Testis (tissue), 5 donors: ENCODE measurements around the gene OR10G8. TPM values are rescaled to one million over a fixed set of nuclear protein-coding genes. Genes with fewer than 3 reads are reported as not detected.
"Not testable (repeated sequence)": the region's sequence is repeated elsewhere in the genome, so short reads cannot be mapped to it uniquely, and the experiment has no call there.

Experiments
- DNase-seq: peaks from one replicate; pipeline ENCODE4 v3.0.0-alpha.2; 2019
- H3K27ac ChIP-seq, 2 donors: fragments of 200-600 bp; sonication (generic); one replicate each; pipeline ENCODE4 v1.5.1; 2019
- H3K27me3 ChIP-seq: fragments of 200-600 bp; sonication (generic); one replicate; pipeline ENCODE4 v1.5.1; 2019
- H3K36me3 ChIP-seq: fragments of 200-600 bp; sonication (generic); one replicate; pipeline ENCODE4 v1.5.1; 2017; ENCODE audit warnings: low read depth; ENCODE audit errors: missing control alignments
- H3K4me1 ChIP-seq: fragments of 200-600 bp; sonication (generic); one replicate; pipeline ENCODE4 v1.5.1; 2019
- H3K4me3 ChIP-seq, 2 donors: fragments of 200-600 bp; sonication (generic); one replicate each; pipeline ENCODE4 v1.5.1; 2017 to 2019
- H3K9me3 ChIP-seq: fragments of 200-600 bp; sonication (generic); one replicate; pipeline ENCODE4 v1.5.1; 2017
- POLR2A ChIP-seq: fragments of 450-650 bp; IDR thresholded peaks from one replicate; pipeline ENCODE4 v1.6.1; 2017; ENCODE audit warnings: antibody characterized with exemption, mild to moderate bottlenecking, moderate library complexity
- WGBS, 2 donors: methylation state at CpG; one replicate each; pipeline ENCODE4 v1.1.5; 2018; 5-methylcytosine and 5-hydroxymethylcytosine counted together
- intact Hi-C: fragments of 100-400 bp; cut with DNase I; formaldehyde crosslinking; loops from one replicate; pipeline ENCODE4 v1.15.1; 2023; ENCODE audit warnings: low total_unique reads
- long read RNA-seq, 2 donors: transcript quantifications; one replicate each; lab custom pipeline, GENCODE V29; 2026
- polyA plus RNA-seq: library from polyadenylated mRNA; stranded (reverse); fragments of 350-450 nt; fragmentation: Illumina TruSeq; extraction: RNeasy Lipid Tissue Mini Kit (QIAGEN cat#74804); gene quantifications from one replicate; pipeline ENCODE4 v1.2.3, GENCODE V29; 2014; ENCODE audit warnings: low read depth, low replicate concordance; ENCODE audit not compliant: insufficient read depth
- total RNA-seq, 2 donors: library from RNA; depleted of rRNA; stranded (reverse); fragments of >200 nt; gene quantifications; one replicate each; pipeline ENCODE4 v1.2.3, GENCODE V29; 2016
- TF ChIP-seq, protein P1 (sequence below), 3 experiments: fragments of 450-650 bp in 2 of 3; fragments of 200-600 bp in 1 of 3; sonication (generic) in 1 of 3; IDR thresholded peaks; one replicate each; pipeline ENCODE4 v1.5.1; 2016 to 2019; ENCODE audit warnings: antibody characterized with exemption in 3 of 3, mild to moderate bottlenecking in 2 of 3, moderate library complexity in 1 of 3

OR10G8 gene
- total RNA-seq, result 1 to 10 TPM; 1.7 to 5.8 TPM
- polyA plus RNA-seq, result not detected
- long read RNA-seq, donor 1, result 0 reads
- long read RNA-seq, donor 2, result 0 reads

DNA sequence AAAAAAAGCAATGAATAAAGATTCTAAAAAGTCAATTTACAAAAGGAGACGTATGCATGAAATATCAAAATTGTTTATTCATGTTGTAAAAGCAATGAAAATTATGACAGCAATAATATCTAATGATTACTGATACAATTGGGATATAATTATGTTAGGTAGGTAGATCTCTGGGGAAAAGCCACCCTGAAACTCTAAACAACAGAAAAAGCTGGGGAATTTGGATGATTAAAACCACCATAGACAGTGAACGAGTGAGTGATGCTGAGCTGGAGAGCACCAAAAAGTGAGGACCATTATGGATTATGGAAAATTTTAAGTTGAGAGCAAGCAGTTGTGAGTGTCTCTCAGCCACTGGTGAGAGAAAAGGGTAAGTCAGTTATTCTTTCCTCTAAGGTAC, at the start of gene OR10G8:
OR10G8 (plus strand) TSS at position 301 of the 400 bp plus-strand sequence. CDS start 2,825 bp downstream, outside the sequence.
- H3K9me3 ChIP-seq, result no peaks in the 10 kb centered on the region
- no peaks in the 10 kb centered on the region for H3K27me3 ChIP-seq
- intact Hi-C loops, result no loop called here
- H3K4me1 ChIP-seq, result no peaks in the 10 kb centered on the region
- no peak for DNase-seq
- H3K36me3 ChIP-seq, result no peaks in the 10 kb centered on the region
- no peak for TF ChIP-seq POLR2A
- TF ChIP-seq, protein P1, sequence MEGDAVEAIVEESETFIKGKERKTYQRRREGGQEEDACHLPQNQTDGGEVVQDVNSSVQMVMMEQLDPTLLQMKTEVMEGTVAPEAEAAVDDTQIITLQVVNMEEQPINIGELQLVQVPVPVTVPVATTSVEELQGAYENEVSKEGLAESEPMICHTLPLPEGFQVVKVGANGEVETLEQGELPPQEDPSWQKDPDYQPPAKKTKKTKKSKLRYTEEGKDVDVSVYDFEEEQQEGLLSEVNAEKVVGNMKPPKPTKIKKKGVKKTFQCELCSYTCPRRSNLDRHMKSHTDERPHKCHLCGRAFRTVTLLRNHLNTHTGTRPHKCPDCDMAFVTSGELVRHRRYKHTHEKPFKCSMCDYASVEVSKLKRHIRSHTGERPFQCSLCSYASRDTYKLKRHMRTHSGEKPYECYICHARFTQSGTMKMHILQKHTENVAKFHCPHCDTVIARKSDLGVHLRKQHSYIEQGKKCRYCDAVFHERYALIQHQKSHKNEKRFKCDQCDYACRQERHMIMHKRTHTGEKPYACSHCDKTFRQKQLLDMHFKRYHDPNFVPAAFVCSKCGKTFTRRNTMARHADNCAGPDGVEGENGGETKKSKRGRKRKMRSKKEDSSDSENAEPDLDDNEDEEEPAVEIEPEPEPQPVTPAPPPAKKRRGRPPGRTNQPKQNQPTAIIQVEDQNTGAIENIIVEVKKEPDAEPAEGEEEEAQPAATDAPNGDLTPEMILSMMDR (IDR thresholded peaks at IDR 0.05), result no peak
- WGBS, 2 donors, result 63 to 87% methylated on average over 2 of the region's 2 CpGs
- H3K4me3 ChIP-seq, result no peak within 1 kb of the TSS
- no peak within 1 kb of the TSS for H3K27ac ChIP-seq

GRCh38 chr11:123977731-123978347, 48.8 kb upstream of the OR10G8 start, which contains the start of gene OR10S1:
TSS of gene OR10S1 (minus strand) at chr11:123977781. CDS start at chr11:123977664, 117 bp downstream.
- TF ChIP-seq POLR2A, result no peak
- TF ChIP-seq, protein P1 (IDR thresholded peaks at IDR 0.05), result no peak
- Histone ChIP-seq H3K27ac (no peak within 1 kb of the TSS), H3K9me3 (no peaks in the 10 kb centered on the region), H3K36me3 (no peaks in the 10 kb centered on the region), H3K4me3 (no peak within 1 kb of the TSS), H3K4me1 (no peaks in the 10 kb centered on the region), H3K27me3 (no peaks in the 10 kb centered on the region)
- DNase-seq, result no peak
- intact Hi-C loops, result no loop called here

DNA sequence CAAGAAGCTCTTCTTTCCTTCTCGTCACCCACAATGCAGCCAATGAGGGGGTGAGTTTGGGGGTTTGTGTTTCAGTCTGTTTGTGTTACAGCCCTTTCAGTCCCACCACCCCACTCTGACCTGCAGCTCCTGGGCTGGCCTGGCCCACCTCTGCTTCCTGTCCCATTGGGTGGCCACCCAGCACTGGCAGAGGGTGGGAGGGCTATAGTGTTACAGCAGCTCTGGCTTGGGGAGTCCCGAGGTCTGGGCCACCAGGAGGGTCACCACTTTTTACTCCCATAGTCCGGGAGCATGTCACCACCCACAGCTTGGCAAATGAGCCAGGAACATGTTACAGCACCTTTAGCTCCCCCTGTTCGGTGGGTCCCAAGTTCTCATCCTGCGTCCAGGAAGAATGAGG, 47.3 kb upstream of the OR10G8 start:
- H3K36me3 ChIP-seq, result no peaks in the 10 kb centered on the region
- no peaks in the 10 kb centered on the region for H3K9me3 ChIP-seq
- H3K27me3 ChIP-seq, result no peaks in the 10 kb centered on the region
- no peak overlapping the region for H3K4me3 ChIP-seq
- WGBS, 2 donors, result 91 to 92% methylated on average over 5 of the region's 5 CpGs
- DNase-seq, result no peak
- H3K27ac ChIP-seq, result no peak overlapping the region
- no peaks in the 10 kb centered on the region for H3K4me1 ChIP-seq
- TF ChIP-seq POLR2A, result no peak
- TF ChIP-seq, protein P1 (IDR thresholded peaks at IDR 0.05), result no peak
- intact Hi-C loops, result no loop called here

DNA sequence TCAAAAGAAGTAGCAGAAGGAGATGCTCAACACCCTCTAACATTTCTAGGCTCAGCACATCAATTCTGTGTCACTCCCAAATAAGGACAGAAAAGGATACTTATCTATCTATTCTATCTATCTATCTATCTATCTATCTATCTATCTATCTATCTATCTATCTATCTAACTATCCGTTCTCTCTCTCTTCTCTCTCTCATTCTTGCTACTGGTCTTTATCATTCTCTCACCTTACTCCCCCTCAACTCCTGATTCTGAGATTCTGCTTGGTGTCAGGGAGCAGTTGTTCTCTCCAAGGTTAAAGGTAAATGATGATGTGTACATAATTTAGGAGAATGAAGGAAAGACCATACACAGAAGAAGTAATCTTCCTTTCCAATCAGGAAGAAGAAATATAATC, 31.5 kb upstream of the OR10G8 start, which contains the start of gene OR10G6:
OR10G6 (minus strand) TSS at position 43 of the 400 bp plus-strand sequence; CDS start at position 43, 0 bp downstream.
- Histone ChIP-seq H3K36me3 (no peaks in the 10 kb centered on the region), H3K4me1 (no peaks in the 10 kb centered on the region), H3K27me3 (no peaks in the 10 kb centered on the region), H3K9me3 (no peaks in the 10 kb centered on the region), H3K4me3 (no peak within 1 kb of the TSS), H3K27ac (no peak within 1 kb of the TSS)
- TF ChIP-seq POLR2A, result no peak
- TF ChIP-seq, protein P1 (IDR thresholded peaks at IDR 0.05), result no peak
- DNase-seq, result no peak
- 56 to 81% methylated on average over 1 of the region's 1 CpG for WGBS, 2 donors
- intact Hi-C loops, result no loop called here

DNA sequence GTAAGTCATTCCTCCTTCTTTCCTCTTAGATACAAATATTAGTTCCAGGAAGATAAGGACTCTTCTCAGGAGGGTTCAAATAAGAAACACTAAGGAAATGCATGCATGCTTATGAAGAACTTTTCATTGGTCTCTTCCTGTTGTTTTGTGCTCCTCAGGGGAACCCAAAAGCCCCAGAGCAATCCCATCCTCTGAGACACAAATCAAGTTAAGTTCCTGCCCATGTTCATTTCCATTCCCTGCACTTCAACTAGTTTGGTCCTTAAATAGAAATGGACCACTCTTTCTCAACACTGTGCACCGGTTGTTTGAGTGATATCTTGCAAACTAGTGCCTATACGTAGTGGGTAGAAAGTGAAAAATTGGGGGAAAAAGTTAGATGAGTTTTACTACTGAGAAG, 13.9 kb upstream of the OR10G8 start, which contains the start of gene OR10G4:
OR10G4 (plus strand) TSS at position 301 of the 400 bp plus-strand sequence. CDS start 2,578 bp downstream, outside the sequence.
- H3K36me3 ChIP-seq, result no peaks in the 10 kb centered on the region
- 81 to 95% methylated on average over 2 of the region's 2 CpGs for WGBS, 2 donors
- H3K27me3 ChIP-seq, result no peaks in the 10 kb centered on the region
- no peaks in the 10 kb centered on the region for H3K4me1 ChIP-seq
- no peak for TF ChIP-seq POLR2A
- TF ChIP-seq, protein P1 (IDR thresholded peaks at IDR 0.05), result no peak
- no peak within 1 kb of the TSS for H3K4me3 ChIP-seq
- H3K9me3 ChIP-seq, result no peaks in the 10 kb centered on the region
- H3K27ac ChIP-seq, result no peak within 1 kb of the TSS
- intact Hi-C loops, result no loop called here
- DNase-seq, result no peak

DNA sequence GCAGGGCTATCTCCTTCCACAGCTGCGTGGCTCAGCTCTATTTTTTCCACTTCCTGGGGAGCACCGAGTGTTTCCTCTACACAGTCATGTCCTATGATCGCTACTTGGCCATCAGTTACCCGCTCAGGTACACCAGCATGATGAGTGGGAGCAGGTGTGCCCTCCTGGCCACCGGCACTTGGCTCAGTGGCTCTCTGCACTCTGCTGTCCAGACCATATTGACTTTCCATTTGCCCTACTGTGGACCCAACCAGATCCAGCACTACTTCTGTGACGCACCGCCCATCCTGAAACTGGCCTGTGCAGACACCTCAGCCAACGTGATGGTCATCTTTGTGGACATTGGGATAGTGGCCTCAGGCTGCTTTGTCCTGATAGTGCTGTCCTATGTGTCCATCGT, 10.8 kb upstream of the OR10G8 start:
- H3K9me3 ChIP-seq, H3K27me3 ChIP-seq, H3K4me3 ChIP-seq, H3K36me3 ChIP-seq, intact Hi-C loops, DNase-seq, H3K27ac ChIP-seq, H3K4me1 ChIP-seq: not testable (repeated sequence)
- 82 to 89% methylated on average over 3 of the region's 9 CpGs for WGBS, 2 donors
